Heart left ventricle (tissue), 13 donors: ENCODE results near the gene UBALD2.

Experiments
- CTCF ChIP-seq, 12 donors: fragments of 200-600 bp; sonication (generic) in 4 of 12; IDR thresholded peaks; one replicate each; pipeline versions ENCODE4 v1.5.0 to v1.8.0; 2018 to 2022; ENCODE audit warnings: antibody characterized with exemption in 12 of 12, mild to moderate bottlenecking in 5 of 12
- POLR2A ChIP-seq, 2 donors: fragments of 450-650 bp; IDR thresholded peaks; one replicate each; pipeline ENCODE4 v1.6.1; 2017; ENCODE audit warnings: antibody characterized with exemption in 2 of 2, mild to moderate bottlenecking in 2 of 2, moderate library complexity in 2 of 2
- donor health status: ischemic (EF 13 %, LVEDD 7.1; RV severe dilation, severe dysfunction).
- donor health status: DM: no; HTN: yes; CAD: no.
- donor health status: DM: no; HTN: no; CAD: no.
- donor health status: ischemic (EF 25% LVEDD 6.9; RV normal size, moderate dysfunction).
- donor health status: ischemic (EF 25% LVEDD 5.7; RV mildly dilated, moderate dysfunction).
- donor health status: ischemic (EF 35%, LVEDD 5.7; RV mildly dilated, moderate dysfunction).
- donor health status: nonischemic (EF 11% LVEDD 7.7; RV severe dilation, severe dysfunction).
- donor health status: DM: yes; HTN: yes; CAD: no.
- donor health status: PGD.
- donor health status: ischemic (EF 29% LVEDD 5.4; RV normal size, mild dysfunction).
- donor health status: nonischemic (EF 23%, LVEDD 6.1; RV moderate dilation, normal function).

DNA sequence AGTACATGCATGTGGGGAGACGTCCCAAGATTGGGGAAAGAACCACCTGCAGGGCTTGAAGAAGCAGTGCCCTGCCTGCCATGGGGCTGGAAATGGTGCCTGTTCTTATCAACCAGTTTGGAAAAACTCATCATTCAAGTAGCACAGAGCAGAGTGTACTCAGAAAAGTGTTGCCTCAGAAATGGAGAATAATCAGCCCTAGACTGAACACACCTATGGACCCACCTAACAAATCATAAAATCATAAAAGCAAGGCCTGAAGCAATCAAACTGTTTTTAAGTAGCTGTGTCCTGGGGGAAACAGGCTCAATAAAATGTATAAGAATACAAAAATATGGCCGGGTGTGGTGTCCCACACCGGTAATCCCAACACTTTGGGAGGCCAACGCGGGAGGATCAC, 31.7 kb downstream of the UBALD2 start:
- TF ChIP-seq CTCF (IDR thresholded peaks at IDR 0.05) (no peak), POLR2A (IDR thresholded peaks at IDR 0.05) (no peak)
